HEK293T (cell line): ENCODE measurements around the gene UBL3.

ENCODE experiments used
- BHLHE40 ChIP-seq: fragments of 450-650 bp; IDR thresholded peaks from 2 replicates; pipeline ENCODE4 v1.6.1; 2016; ENCODE audit warnings: mild to moderate bottlenecking, moderate library complexity, borderline replicate concordance
- ELF4 ChIP-seq: fragments of 450-650 bp; IDR thresholded peaks from 2 replicates; pipeline ENCODE4 v1.6.1; 2017; ENCODE audit warnings: antibody characterized with exemption
- FOXA1 ChIP-seq: fragments of 450-650 bp; IDR thresholded peaks from 2 replicates; pipeline ENCODE4 v1.6.1; 2016; ENCODE audit warnings: mild to moderate bottlenecking
- FOXK2 ChIP-seq: fragments of 450-650 bp; IDR thresholded peaks from 2 replicates; pipeline ENCODE4 v1.6.1; 2016; ENCODE audit warnings: mild to moderate bottlenecking
- FOXM1 ChIP-seq: fragments of 450-650 bp; IDR thresholded peaks from 2 replicates; pipeline ENCODE4 v1.6.1; 2017; ENCODE audit warnings: mild to moderate bottlenecking, borderline replicate concordance
- HDGF ChIP-seq: fragments of 450-650 bp; IDR thresholded peaks from 2 replicates; pipeline ENCODE4 v1.6.1; 2017; ENCODE audit warnings: antibody characterized with exemption, borderline replicate concordance
- L3MBTL2 ChIP-seq: fragments of 450-650 bp; conservative IDR thresholded peaks from 2 replicates; pipeline ENCODE4 v1.6.1; 2016; ENCODE audit warnings: mild to moderate bottlenecking
- LEF1 ChIP-seq: fragments of 450-650 bp; IDR thresholded peaks from 2 replicates; pipeline ENCODE4 v1.6.1; 2017; ENCODE audit warnings: mild to moderate bottlenecking, borderline replicate concordance
- SP1 ChIP-seq: fragments of 450-650 bp; IDR thresholded peaks from 2 replicates; pipeline ENCODE4 v1.6.1; 2017
- SUZ12 ChIP-seq: fragments of 450-650 bp; IDR thresholded peaks from 2 replicates; pipeline ENCODE4 v1.6.1; 2016; ENCODE audit warnings: mild to moderate bottlenecking
- TARDBP ChIP-seq: fragments of 450-650 bp; IDR thresholded peaks from 2 replicates; pipeline ENCODE4 v1.6.1; 2016
- ZNF384 ChIP-seq: fragments of 450-650 bp; IDR thresholded peaks from 2 replicates; pipeline ENCODE4 v1.6.1; 2016

DNA sequence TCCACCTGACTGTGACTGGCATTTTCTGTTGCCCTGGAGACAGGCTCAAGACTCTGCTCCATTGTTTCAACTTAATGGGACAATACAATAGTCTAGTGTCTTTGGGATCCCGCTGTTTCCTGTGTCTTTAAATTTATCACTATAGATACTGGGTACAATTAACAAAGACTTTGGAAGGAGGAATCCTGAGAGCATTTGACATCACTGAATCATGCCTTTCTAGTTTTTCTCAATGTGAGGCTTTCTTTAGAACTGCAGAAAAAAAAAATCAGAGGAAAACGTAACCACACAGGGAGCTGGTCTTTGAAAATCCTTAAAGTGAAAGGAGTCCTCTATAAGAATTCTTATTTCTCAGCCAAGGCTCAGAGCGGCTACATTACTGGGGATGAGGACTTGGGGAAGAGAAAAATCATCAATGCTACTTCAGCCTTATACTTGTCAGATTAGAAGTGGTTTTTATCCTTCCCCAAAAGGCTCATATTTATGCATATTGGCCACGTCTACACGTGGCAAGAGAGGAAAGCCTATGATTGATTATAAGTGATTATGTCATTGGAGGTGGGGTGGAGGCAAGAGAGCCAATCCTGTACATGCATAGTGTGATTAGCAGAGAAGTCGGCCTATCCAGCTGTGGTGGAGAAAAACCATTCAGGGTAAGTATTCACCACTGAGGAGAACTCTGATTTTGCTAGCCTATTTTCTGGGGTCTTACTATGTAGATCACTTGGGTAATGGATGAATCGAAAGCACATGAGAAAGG is 34.4 kb upstream of the UBL3 start:
- no peak for TF ChIP-seq SP1
- no peak for TF ChIP-seq TARDBP
- no peak for TF ChIP-seq FOXM1
- TF ChIP-seq ZNF384 = no peak
- no peak for TF ChIP-seq FOXK2
- TF ChIP-seq HDGF = no peak
- no peak for TF ChIP-seq ELF4
- TF ChIP-seq FOXA1 = no peak
- no peak for TF ChIP-seq L3MBTL2
- TF ChIP-seq BHLHE40 = no peak
- no peak for TF ChIP-seq SUZ12
- no peak for TF ChIP-seq LEF1
